Measurements from ENCODE around the gene GBX2.

DNA sequence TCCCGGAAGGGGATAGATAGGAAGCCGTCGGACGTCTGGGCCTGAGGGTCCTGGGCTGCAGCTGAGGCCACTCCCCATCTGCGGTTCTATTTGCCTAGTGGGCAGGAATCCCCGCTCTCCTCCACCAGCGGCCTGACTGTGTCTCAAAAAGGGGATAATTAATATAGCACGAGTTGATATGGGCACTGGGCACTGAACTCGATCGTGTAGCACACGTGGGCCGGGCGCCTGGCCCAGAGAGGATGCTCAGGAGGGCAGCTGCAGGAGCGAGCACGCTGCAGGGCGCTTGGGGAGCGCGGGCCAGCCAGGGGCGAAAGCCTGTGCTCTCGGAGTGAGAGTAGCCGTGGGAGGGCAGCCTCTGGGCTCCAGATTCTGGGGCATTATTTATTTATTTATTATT is 8.8 kb upstream of the GBX2 start:
- TF ChIP-seq, protein P1, sequence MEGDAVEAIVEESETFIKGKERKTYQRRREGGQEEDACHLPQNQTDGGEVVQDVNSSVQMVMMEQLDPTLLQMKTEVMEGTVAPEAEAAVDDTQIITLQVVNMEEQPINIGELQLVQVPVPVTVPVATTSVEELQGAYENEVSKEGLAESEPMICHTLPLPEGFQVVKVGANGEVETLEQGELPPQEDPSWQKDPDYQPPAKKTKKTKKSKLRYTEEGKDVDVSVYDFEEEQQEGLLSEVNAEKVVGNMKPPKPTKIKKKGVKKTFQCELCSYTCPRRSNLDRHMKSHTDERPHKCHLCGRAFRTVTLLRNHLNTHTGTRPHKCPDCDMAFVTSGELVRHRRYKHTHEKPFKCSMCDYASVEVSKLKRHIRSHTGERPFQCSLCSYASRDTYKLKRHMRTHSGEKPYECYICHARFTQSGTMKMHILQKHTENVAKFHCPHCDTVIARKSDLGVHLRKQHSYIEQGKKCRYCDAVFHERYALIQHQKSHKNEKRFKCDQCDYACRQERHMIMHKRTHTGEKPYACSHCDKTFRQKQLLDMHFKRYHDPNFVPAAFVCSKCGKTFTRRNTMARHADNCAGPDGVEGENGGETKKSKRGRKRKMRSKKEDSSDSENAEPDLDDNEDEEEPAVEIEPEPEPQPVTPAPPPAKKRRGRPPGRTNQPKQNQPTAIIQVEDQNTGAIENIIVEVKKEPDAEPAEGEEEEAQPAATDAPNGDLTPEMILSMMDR (IDR thresholded peaks at IDR 0.05): no peak
- no peak for TF ChIP-seq POLR2A (IDR thresholded peaks at IDR 0.05)
